Stromal cell of bone marrow (primary cell): Measurements from ENCODE around the gene TRMT10C.
"Not testable (repeated sequence)": the region's sequence is repeated elsewhere in the genome, so short reads cannot be mapped to it uniquely, and the experiment has no call there.

Experiments used
- DNase-seq: peaks from one replicate; pipeline ENCODE4 v3.0.0-alpha.2; 2012; ENCODE audit warnings: low read depth

The TRMT10C gene

DNA sequence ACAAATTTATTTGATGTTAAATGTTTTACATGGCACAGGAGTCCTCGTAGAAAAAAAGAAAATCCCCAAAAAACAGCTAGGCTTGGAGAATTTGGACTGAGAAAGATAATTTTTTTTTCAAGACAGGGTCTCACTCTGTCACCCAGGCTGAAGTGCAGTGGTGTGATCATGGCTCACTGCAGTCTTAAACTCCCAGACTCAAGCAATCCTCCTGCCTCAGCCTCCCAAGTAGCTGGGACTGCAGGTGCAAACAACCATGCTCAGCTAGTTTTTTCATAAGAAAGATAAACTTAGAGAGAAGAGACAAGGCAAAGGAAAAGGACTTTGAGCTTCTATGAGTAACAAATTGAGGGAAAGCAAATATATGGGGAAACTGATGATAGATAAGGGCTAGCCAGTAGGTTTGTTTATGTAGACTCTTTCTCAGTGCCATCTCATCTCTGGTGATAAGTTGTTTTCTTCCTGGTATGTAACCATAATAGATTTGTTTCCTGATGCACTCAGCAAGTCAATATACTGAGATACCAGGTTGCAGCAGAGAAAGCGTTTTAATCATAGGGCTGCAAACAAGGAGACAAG is 13.1 kb upstream of the TRMT10C start:
- DNase-seq, result no peak

DNA sequence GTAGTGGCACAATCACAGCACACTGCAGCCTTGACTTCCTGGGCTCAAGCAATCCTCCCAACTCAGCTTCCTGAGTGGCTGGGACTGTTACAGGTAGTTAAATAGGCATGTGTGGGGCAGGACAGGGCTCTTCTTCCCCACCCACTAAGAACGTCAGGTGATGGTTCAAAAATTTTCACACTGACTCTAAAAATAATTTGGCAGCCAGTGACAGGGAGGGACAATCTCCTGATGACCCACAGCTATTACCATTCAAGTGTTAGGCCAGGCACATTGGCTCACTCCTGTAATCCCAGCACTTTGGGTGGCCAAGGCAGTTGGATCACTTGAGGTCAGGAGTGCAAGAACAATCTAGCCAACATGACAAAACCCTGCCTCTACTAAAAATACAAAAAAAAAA is 12.2 kb upstream of the TRMT10C start:
- DNase-seq, result no peak

DNA sequence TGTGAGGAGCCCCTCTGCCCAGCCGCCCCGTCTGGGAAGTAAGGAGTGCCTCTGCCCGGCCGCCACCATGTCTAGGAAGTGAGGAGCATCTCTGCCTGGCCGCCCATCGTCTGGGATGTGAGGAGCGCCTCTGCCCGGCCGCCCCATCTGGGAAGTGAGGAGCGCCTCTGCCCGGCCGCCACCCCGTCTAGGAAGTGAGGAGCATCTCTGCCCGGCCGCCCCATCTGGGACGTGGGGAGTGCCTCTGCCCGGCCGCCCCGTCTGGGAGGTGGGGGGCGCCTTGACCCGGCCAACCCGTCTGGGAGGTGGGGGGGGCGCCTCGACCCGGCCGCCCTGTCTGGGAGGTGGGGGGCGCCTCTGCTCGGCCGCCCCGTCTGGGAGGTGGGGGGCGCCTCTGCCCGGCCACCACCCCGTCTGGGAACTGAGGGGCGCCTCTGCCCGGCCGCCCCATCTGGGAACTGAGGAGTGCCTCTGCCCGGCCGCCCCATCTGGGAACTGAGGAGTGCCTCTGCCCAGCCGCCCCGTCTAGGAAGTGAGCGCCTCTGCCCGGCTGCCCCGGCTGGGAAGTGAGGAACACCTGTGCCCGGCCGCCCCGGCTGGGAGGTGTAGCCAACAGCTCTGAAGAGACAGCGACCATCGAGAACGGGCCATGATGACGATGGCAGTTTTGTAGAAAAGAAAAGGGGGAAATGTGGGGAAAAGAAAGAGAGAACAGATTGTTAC is 10.1 kb upstream of the TRMT10C start:
- not testable (repeated sequence) for DNase-seq

DNA sequence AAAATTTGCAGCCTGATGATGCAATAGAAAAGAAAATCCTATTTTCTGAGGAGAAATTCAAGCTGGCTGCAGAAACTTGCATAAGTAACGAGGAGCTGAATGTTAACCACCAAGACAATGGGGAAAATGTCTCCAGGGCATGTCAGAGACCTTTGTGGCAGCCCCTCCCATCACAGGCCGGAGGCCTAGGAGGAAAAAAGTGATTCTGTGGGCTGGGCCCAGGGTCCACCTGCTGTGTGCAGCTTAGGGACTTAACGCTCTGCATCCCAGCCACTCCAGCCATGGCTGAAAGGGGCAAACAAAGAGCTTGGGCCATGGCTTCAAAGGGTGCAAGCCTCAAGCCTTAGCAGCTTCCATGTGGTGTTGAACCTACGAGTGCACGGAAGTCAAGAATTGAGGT is 8.3 kb upstream of the TRMT10C start:
- not testable (repeated sequence) for DNase-seq

DNA sequence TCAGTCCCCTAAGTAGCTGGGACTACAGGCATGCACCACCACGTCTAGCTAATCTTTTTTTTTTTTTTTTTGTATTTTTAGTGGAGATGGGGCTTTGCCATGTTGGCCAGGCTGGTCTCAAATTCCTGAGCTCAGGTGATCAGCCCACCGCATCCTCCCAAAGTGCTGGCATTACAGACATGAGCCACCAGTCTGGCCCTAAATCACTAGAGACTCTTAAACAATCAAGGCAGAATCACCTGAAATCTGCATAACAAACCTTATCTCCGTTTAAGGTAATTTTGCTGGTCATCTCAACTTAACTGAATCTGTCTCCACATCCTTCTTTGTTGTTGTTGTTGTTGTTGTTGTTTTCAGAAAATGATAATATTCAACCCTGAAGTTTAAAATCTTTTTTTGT is 5.6 kb upstream of the TRMT10C start:
- no peak for DNase-seq

DNA sequence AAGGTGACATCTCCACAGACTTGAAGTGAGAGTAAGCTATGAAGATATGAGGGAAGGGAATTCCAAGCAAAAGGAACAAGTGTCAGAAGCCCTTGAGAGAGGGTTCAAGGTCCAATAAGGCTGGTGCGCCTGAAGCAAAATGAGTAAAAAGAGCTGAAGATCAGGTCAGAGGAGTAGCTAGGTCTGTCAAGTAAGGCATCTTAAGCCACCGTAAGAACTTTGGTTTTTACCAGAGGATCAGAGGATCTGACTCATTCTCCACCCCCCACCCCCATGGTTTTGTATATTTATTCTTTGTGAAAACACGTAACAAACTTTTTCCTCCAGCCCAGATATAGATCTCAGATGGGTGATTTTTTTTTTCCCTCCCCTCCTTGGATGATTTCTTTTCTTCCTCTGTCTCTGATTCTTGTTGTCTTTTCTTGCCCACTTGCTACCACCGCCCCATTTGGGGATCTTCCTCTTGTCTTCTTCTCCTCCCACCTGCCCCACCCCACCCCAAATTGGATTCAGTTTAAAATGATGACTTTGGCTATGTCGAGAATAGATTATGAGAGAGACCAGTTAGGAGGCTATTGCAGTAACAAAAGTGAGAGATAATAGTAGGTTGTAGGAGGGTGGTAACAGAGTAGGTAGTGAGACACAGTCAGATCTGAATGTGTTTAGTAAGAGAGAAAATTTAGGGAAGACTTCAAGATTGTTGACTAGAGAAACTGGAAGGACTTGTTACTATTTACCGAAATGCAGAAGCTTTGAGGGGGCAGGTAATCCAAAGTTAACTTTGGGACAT is 6.1 kb downstream of the TRMT10C start:
- DNase-seq, result no peak

DNA sequence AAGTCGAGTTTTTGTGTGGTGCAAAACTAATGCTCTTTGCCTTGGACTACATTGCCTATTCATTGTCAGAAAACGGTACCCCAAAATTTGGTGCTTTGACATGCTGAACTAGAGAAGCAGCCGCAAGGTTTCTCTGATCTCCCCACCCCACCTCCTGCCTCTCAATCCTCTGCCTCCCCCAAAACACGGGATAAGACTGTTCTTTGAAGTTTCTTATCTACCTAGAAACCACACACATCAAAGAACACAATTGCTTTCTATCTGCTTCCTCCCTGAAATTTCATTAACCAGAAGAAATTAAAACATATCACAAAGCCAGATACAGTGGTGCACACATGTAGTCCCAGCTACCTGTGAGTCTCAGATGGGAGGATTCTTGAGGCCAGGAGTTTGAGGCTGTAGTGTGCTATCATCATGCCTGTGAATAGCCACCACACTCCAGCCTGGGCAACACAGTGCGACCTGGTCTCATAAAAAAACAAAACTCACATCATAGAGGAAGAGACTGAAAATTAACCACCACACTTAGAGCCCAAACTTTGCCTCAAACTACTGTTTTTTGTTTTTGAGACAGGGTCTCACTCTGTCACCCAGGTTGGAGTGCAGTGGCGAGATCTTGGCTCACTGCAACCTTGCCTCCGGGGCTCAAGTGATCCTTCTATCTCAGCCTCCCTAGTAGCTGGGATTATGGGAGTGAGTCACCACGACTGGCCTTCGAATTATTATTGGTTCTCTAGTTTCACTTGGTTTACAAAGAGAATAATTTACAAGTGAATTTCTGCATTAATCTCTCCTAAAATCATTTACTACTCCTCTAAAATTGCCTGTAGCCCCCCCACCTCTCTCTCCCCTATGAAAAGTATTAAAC is 9.6 kb downstream of the TRMT10C start:
- DNase-seq, result no peak

DNA sequence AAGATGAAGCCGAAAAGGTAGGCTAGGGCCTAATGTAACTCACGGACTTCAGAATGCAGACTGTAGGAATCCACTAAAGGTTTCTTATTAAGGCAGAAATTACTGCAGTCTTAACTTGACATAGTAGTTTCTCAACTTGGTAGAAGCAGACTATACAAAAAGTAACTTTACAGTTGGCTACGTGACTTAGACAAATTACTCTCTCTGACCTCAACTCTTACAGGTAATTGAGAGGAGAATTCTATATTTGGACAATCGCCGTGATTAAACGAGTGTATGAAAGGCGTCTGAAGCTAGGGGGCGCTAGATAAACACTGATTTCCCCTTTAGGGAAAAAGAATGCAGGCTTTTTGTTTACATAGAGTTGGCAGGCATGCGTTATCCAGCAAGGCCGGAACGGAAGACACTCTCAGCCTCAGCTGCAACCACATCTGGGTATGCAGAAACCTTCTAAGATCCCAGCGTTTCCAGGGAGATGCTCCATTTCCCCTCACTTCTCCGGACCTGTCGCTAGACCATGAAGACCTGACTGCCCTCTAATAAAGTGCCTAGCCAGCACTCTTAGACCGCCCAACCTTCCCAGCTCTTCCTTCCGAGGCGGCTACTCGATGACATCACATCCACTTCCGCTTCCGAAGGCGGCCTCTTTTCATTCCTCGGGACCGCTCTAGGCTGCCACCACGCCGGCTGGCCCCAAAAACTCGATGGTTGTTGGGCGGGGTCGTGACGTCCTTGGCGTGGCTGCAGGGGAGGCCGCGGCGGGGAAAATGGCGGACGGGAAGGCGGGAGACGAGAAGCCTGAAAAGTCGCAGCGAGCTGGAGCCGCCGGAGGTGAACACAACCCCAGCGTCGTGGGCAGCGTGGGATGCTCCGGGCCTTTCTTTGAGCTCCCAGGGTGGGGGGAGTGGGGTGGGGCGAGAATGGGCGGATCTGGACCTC is 12.1 kb downstream of the TRMT10C start, which contains the start of gene PCNP:
Gene PCNP, plus strand, starts transcription at position 732 of the 939 bp plus-strand sequence. Its CDS starts 36 bp downstream, at position 768.
- DNase-seq, result peak; percentile 99

DNA sequence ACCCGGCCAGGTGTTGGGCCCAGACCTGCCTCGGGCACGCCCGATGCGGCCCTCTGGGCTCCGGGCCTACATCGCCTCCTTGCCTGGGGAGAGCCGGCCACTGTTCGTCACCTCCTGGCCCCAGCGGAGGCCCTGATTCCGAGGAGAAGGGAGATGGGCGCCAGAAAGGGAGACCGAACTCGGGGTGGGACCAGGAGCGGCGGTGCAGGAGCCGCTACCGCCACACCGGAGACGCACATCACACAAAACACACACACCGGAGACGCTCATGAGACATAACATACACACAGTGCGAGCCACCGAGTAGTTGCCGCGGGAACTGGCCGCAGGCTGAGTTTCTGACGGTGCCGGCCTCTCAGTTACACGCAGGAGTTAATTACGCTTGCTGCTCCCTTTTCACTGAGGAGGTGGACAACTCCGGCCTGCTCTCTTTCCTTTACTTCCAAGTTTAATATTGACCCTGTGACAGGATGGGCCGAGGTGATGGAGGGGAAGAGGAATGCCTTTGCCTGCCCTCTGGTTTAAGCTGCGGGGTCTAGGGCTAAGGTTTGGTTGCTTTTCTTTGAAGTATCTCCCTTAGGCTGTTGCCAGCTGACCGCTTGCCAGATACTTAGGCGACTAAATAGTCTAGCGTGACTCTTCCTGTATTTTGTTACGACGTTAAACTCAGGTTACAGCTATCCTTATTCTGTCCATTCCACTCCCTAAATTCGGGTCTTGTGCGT is 12.9 kb downstream of the TRMT10C start:
- peak; percentile 24 for DNase-seq

DNA sequence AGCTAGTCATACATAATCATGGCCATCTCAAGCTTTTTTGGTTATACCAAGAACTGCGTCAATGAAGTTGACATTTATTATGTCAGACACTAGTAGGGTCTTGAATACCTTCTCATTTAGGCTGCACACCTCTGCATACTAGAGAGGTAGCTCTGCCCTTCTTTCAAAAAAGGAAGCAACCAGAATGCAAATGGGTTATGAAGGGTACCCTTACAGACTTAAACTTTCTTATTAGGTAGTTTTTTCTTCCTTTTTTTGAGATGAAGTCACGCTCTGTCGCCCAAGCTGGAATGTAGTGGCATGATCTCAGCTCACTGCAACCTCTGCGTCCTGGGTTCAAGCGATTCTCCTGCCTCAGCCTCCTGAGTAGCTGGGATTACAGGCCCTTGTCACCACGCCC is 15.6 kb downstream of the TRMT10C start:
- DNase-seq, result no peak

DNA sequence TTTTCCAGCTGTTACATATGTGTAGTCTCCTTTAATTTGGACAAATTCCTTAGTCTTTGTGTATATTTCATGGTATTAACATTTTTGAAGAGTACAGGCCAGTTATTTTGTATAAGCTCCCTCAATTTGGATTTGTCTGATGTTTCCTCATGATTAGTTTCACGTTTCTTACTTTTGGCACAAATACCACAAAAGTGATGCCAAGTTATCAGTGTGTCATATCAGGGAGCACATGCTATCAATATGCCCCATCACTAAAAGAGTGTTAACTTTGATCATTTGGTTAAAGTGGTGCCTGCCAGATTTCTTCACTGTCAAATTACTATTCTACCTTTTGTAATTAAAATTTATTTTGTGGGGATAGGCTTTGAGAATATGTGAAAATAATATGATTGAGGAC is 26.9 kb downstream of the TRMT10C start:
- no peak for DNase-seq

DNA sequence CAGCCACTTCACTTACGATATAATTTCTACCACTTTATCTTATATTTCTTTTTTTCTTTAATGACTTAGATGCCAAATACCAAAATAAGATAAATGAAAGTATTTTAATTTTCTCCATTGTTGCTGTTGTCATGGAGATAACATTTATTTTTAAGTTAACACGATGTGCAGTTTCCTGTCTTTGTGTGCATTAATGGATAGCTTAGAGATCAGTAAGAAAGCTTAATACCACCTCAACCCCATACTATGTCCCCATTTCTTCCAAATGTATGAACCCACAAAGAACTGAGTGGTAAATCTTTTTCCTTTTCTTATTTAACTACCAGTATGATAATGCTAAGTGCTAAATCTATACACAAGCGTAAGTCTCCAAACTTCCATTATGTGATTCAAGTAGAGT is 29.4 kb downstream of the TRMT10C start:
- no peak for DNase-seq

DNA sequence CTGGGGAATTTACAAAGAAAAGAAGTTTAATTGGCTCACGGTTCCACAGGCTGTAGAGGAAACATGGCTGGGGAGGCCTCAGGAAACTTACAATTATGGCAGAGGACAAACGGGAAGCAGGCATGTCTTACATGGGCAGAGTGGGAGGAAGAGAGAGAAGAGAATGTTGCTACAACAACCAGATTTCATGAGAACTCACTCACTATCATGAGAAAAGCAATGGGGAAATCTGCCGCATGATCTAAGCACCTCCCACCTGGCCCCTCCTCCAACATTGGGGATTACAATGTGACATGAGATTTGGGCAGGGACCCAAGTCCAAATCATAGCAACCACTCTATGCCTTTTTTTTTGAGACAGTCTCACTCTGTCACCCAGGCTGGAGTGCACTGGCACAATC is 41.1 kb downstream of the TRMT10C start:
- DNase-seq, result no peak

DNA sequence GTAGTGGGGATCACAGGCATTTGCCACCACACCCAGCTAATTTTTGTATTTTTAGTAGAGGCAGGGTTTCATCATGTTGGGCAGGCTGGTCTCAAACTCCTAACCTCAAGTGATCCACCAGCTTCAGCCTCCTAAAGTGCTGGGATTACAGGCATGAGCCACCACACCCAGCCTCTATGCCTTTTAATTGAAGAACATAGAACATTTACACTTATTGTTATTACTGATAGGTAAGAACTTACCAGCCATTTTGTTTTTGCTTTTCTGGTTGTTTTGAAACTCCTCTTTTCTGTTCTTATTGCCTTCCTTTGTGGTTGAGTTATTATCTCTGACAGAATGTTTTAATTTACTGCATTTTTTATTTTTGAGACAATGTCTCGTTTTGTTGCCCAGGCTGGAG is 41.5 kb downstream of the TRMT10C start:
- no peak for DNase-seq

DNA sequence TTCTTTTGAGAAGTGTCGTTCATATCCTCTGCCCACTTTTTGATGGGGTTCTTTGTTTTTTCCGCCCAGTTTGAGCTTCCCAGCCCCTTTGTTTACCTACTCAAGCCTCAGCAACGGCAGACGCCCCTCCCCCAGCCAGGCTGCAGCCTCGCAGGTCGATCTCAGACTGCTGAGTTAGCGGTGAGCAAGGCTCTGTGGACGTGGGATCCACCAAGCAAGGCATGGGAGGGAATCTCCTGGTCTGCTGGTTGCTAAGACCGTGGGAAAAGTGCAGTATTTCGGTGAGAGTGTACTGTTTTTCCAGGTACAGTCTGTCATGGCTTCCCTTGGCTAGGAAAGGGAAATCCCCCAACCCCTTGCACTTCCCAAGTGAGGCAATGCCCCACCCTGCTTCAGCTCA is 43.7 kb downstream of the TRMT10C start:
- not testable (repeated sequence) for DNase-seq

DNA sequence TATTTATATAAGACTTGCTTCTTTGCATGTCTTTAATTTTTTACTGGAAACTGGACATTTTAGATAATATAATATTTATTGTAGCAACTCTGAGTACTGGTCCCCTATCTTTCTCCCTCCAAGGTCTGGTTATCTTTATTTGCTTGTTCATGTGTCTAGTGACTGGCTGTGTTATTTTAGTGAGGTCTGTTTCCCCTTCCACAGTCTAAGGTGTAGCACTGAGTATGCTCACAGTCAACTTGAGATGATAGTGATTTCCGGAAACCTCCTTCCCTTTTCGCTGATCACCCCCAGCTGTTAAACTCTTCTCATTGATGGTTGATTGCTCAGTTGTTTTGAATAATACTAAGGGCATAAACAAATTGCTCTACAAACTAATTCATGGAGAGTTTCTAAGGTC is 49.4 kb downstream of the TRMT10C start:
- no peak for DNase-seq

DNA sequence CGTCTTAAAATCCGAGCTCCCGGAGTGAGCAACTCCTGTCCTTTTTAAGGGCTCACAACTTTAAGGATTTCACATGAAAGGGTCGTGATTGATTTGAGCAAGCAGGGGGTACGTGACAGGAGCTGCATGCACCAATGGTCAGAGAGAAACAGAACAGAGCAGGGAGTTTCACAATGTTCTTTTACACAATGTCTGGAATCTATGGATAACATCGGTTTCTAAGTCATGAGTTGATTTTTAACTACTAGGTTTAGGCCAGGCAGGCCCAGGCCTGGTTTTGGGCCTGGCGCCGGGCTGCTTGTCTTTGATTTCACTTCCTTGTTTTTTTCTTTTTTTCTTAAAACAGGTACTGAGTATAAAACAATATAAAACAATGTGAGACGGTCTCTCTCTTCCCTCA is 51.3 kb downstream of the TRMT10C start:
- not testable (repeated sequence) for DNase-seq

DNA sequence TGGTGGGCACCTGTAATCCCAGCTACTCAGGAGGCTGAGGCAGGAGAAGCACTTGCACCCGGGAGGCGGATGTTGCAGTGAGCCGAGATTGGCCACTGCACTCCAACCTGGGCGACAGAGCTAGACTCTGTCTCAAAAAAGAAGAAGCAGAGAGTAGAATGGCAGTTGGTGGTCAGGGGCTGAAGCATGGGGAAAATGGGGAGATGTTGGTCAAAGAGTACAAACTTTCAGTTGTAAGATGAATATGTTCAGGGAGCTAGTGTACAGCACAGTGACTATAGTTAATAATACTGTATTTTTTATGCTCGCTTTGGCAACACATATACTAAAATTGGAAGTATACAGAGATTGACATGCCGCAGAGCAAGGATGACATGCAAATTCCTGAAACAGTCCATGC is 53.9 kb downstream of the TRMT10C start:
- DNase-seq, result no peak
